Measurements from ENCODE around the gene USP14.
"Not testable (repeated sequence)": the region's sequence is repeated elsewhere in the genome, so short reads cannot be mapped to it uniquely, and the experiment has no call there.

USP14 gene

GRCh38 chr18:137327-137726 lies 21.0 kb upstream of the USP14 start:
- no peaks in the 10 kb centered on the region for H3K36me3 ChIP-seq (ENCODE audit: control insufficient read depth, low read depth, low read length)
- no peak overlapping the region for H3K4me3 ChIP-seq (ENCODE audit: low read length)
- H3K27me3 ChIP-seq (ENCODE audit: control insufficient read depth, insufficient read depth, low read length): no peaks in the 10 kb centered on the region
- H3K4me1 ChIP-seq (ENCODE audit: control insufficient read depth, low read depth, low read length): no peaks in the 10 kb centered on the region
- no peak overlapping the region for H3K9ac ChIP-seq (ENCODE audit: low read length)
- peaks cover 16% of the 10 kb centered on the region for H3K9me3 ChIP-seq (ENCODE audit: control insufficient read depth, low read depth, low read length)
- H3K27ac ChIP-seq (ENCODE audit: low read length): no peak overlapping the region

GRCh38 chr18:140670-141266 lies 17.6 kb upstream of the USP14 start:
- Histone ChIP-seq H3K27me3 (ENCODE audit: control insufficient read depth, insufficient read depth, low read length) (no peaks in the 10 kb centered on the region), H3K9ac (ENCODE audit: low read length) (no peak overlapping the region), H3K36me3 (ENCODE audit: control insufficient read depth, low read depth, low read length) (no peaks in the 10 kb centered on the region), H3K4me1 (ENCODE audit: control insufficient read depth, low read depth, low read length) (no peaks in the 10 kb centered on the region), H3K4me3 (ENCODE audit: low read length) (no peak overlapping the region), H3K9me3 (ENCODE audit: control insufficient read depth, low read depth, low read length) (peaks cover 17% of the 10 kb centered on the region), H3K27ac (ENCODE audit: low read length) (no peak overlapping the region)

- H3K36me3 ChIP-seq (ENCODE audit: control insufficient read depth, low read depth, low read length); H3K4me3 ChIP-seq (ENCODE audit: low read length): not testable (repeated sequence)
These were observed 15.6 kb upstream of the USP14 start for GRCh38 chr18:142624-143296.

GRCh38 chr18:148841-149240 lies 9.5 kb upstream of the USP14 start:
- H3K27ac ChIP-seq (ENCODE audit: low read length): no peak overlapping the region
- no peaks in the 10 kb centered on the region for H3K36me3 ChIP-seq (ENCODE audit: control insufficient read depth, low read depth, low read length)
- H3K4me3 ChIP-seq (ENCODE audit: low read length): no peak overlapping the region
- H3K9ac ChIP-seq (ENCODE audit: low read length): no peak overlapping the region
- H3K27me3 ChIP-seq (ENCODE audit: control insufficient read depth, insufficient read depth, low read length): no peaks in the 10 kb centered on the region
- H3K9me3 ChIP-seq (ENCODE audit: control insufficient read depth, low read depth, low read length): peaks cover under 1% of the 10 kb centered on the region
- H3K4me1 ChIP-seq (ENCODE audit: control insufficient read depth, low read depth, low read length): no peaks in the 10 kb centered on the region

More at GRCh38 chr18:142624-143296, 15.6 kb upstream of the USP14 start:
- H3K9me3 ChIP-seq (ENCODE audit: control insufficient read depth, low read depth, low read length): peaks cover 14% of the 10 kb centered on the region
- not testable (repeated sequence) for H3K9ac ChIP-seq (ENCODE audit: low read length); H3K27me3 ChIP-seq (ENCODE audit: control insufficient read depth, insufficient read depth, low read length); H3K4me1 ChIP-seq (ENCODE audit: control insufficient read depth, low read depth, low read length); H3K27ac ChIP-seq (ENCODE audit: low read length)

- no peak overlapping the region for H3K9ac ChIP-seq (ENCODE audit: low read length)
- no peak overlapping the region for H3K27ac ChIP-seq (ENCODE audit: low read length)
- no peak overlapping the region for H3K4me3 ChIP-seq (ENCODE audit: low read length)
- peaks cover 13% of the 10 kb centered on the region for H3K27me3 ChIP-seq (ENCODE audit: control insufficient read depth, insufficient read depth, low read length)
- H3K9me3 ChIP-seq (ENCODE audit: control insufficient read depth, low read depth, low read length): no peaks in the 10 kb centered on the region
- no peaks in the 10 kb centered on the region for H3K4me1 ChIP-seq (ENCODE audit: control insufficient read depth, low read depth, low read length)
- H3K36me3 ChIP-seq (ENCODE audit: control insufficient read depth, low read depth, low read length): no peaks in the 10 kb centered on the region
These were observed 4.2 kb upstream of the USP14 start for GRCh38 chr18:154151-154550.

- Histone ChIP-seq H3K9ac (ENCODE audit: low read length) (no peak overlapping the region), H3K4me3 (ENCODE audit: low read length) (no peak overlapping the region), H3K27ac (ENCODE audit: low read length) (no peak overlapping the region), H3K9me3 (ENCODE audit: control insufficient read depth, low read depth, low read length) (no peaks in the 10 kb centered on the region), H3K27me3 (ENCODE audit: control insufficient read depth, insufficient read depth, low read length) (peaks cover 13% of the 10 kb centered on the region), H3K4me1 (ENCODE audit: control insufficient read depth, low read depth, low read length) (peaks cover 4% of the 10 kb centered on the region), H3K36me3 (ENCODE audit: control insufficient read depth, low read depth, low read length) (no peaks in the 10 kb centered on the region)
These were observed 2.7 kb upstream of the USP14 start for GRCh38 chr18:155688-156087.

GRCh38 chr18:156514-157230 lies 1.7 kb upstream of the USP14 start:
- H3K4me1 ChIP-seq (ENCODE audit: control insufficient read depth, low read depth, low read length): peaks cover 4% of the 10 kb centered on the region
- no peaks in the 10 kb centered on the region for H3K9me3 ChIP-seq (ENCODE audit: control insufficient read depth, low read depth, low read length)
- H3K4me3 ChIP-seq (ENCODE audit: low read length): no peak overlapping the region
- peaks cover 13% of the 10 kb centered on the region for H3K27me3 ChIP-seq (ENCODE audit: control insufficient read depth, insufficient read depth, low read length)
- no peak overlapping the region for H3K27ac ChIP-seq (ENCODE audit: low read length)
- no peak overlapping the region for H3K9ac ChIP-seq (ENCODE audit: low read length)
- H3K36me3 ChIP-seq (ENCODE audit: control insufficient read depth, low read depth, low read length): no peaks in the 10 kb centered on the region

- Histone ChIP-seq H3K27ac (ENCODE audit: low read length) (no peak overlapping the region), H3K4me3 (ENCODE audit: low read length) (peak overlapping the region; percentile 78), H3K4me1 (ENCODE audit: control insufficient read depth, low read depth, low read length) (peaks cover 4% of the 10 kb centered on the region), H3K27me3 (ENCODE audit: control insufficient read depth, insufficient read depth, low read length) (peaks cover 13% of the 10 kb centered on the region), H3K9ac (ENCODE audit: low read length) (peak overlapping the region; percentile 64), H3K36me3 (ENCODE audit: control insufficient read depth, low read depth, low read length) (peaks cover 11% of the 10 kb centered on the region), H3K9me3 (ENCODE audit: control insufficient read depth, low read depth, low read length) (no peaks in the 10 kb centered on the region)
These were observed 788 bp downstream of the USP14 start for GRCh38 chr18:159037-159652.

GRCh38 chr18:159933-160332 lies 1.6 kb downstream of the USP14 start:
- H3K9ac ChIP-seq (ENCODE audit: low read length): no peak overlapping the region
- peaks cover 4% of the 10 kb centered on the region for H3K4me1 ChIP-seq (ENCODE audit: control insufficient read depth, low read depth, low read length)
- peaks cover 11% of the 10 kb centered on the region for H3K36me3 ChIP-seq (ENCODE audit: control insufficient read depth, low read depth, low read length)
- no peak overlapping the region for H3K27ac ChIP-seq (ENCODE audit: low read length)
- H3K27me3 ChIP-seq (ENCODE audit: control insufficient read depth, insufficient read depth, low read length): peaks cover 13% of the 10 kb centered on the region
- H3K4me3 ChIP-seq (ENCODE audit: low read length): peak overlapping the region; percentile 78
- H3K9me3 ChIP-seq (ENCODE audit: control insufficient read depth, low read depth, low read length): no peaks in the 10 kb centered on the region

- H3K27ac ChIP-seq (ENCODE audit: low read length): no peak overlapping the region
- no peaks in the 10 kb centered on the region for H3K9me3 ChIP-seq (ENCODE audit: control insufficient read depth, low read depth, low read length)
- H3K4me3 ChIP-seq (ENCODE audit: low read length): no peak overlapping the region
- peaks cover 13% of the 10 kb centered on the region for H3K27me3 ChIP-seq (ENCODE audit: control insufficient read depth, insufficient read depth, low read length)
- H3K9ac ChIP-seq (ENCODE audit: low read length): no peak overlapping the region
- peaks cover 4% of the 10 kb centered on the region for H3K4me1 ChIP-seq (ENCODE audit: control insufficient read depth, low read depth, low read length)
- peaks cover 16% of the 10 kb centered on the region for H3K36me3 ChIP-seq (ENCODE audit: control insufficient read depth, low read depth, low read length)
These were observed 2.6 kb downstream of the USP14 start for GRCh38 chr18:160831-161570.

- no peak overlapping the region for H3K27ac ChIP-seq (ENCODE audit: low read length)
- no peaks in the 10 kb centered on the region for H3K9me3 ChIP-seq (ENCODE audit: control insufficient read depth, low read depth, low read length)
- H3K27me3 ChIP-seq (ENCODE audit: control insufficient read depth, insufficient read depth, low read length): no peaks in the 10 kb centered on the region
- H3K4me1 ChIP-seq (ENCODE audit: control insufficient read depth, low read depth, low read length): no peaks in the 10 kb centered on the region
- H3K4me3 ChIP-seq (ENCODE audit: low read length): no peak overlapping the region
- H3K9ac ChIP-seq (ENCODE audit: low read length): no peak overlapping the region
- H3K36me3 ChIP-seq (ENCODE audit: control insufficient read depth, low read depth, low read length): peaks cover 22% of the 10 kb centered on the region
These were observed 14.0 kb downstream of the USP14 start for GRCh38 chr18:172361-172760.

Measured in iPS-18a (cell line).